GM12872 (cell line): ENCODE results near the gene SGCA.

Source experiments
- TF ChIP-seq, protein P1 (sequence below): IDR thresholded peaks from 3 replicates; pipeline ENCODE4 v1.5.1; 2011; ENCODE audit warnings: low read depth, mild to moderate bottlenecking, low read length, moderate library complexity; ENCODE audit not compliant: insufficient read depth

SGCA gene

DNA sequence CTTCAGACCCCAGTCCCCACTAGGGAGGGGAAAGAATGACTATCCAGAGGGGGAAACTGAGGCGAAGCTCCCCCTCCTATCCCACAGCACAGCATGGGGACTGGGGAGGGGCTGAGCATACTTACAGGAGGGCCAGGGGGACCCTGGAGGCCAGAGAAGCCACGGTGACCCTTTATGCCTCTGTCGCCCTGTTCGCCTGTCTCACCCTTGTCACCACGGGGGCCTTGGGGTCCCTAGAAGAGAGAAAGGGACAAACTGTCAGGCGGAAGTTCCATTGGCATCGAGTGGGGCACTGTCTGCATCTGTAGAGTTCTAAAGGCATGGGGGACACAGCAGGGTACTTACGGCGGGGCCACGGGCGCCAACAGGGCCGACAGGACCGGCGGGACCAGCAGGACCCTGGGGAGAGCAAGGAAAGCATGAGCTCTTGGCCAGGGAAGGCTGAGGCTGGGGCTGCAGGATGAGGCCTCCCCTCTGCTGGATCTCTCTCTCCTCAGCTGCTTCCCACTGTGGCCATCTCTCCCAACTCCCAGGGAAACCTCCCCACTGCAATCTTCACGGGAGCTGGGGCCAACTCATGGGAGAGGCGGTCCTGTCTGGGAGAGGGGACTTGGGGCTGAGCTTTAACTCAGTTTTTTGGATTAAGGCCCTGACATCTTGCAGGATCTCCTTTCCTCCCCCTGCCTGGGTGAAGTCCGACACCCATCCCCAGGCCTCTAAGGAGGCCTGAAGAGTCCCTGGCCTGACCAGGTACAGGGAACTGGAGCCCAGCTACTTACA, 22.1 kb downstream of the SGCA start:
- TF ChIP-seq, protein P1, sequence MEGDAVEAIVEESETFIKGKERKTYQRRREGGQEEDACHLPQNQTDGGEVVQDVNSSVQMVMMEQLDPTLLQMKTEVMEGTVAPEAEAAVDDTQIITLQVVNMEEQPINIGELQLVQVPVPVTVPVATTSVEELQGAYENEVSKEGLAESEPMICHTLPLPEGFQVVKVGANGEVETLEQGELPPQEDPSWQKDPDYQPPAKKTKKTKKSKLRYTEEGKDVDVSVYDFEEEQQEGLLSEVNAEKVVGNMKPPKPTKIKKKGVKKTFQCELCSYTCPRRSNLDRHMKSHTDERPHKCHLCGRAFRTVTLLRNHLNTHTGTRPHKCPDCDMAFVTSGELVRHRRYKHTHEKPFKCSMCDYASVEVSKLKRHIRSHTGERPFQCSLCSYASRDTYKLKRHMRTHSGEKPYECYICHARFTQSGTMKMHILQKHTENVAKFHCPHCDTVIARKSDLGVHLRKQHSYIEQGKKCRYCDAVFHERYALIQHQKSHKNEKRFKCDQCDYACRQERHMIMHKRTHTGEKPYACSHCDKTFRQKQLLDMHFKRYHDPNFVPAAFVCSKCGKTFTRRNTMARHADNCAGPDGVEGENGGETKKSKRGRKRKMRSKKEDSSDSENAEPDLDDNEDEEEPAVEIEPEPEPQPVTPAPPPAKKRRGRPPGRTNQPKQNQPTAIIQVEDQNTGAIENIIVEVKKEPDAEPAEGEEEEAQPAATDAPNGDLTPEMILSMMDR: no peak

- TF ChIP-seq, protein P1: no peak
Observed at GRCh38 chr17:50188531-50188920, 22.7 kb downstream of the SGCA start.

GRCh38 chr17:50188921-50189549, 23.2 kb downstream of the SGCA start:
- TF ChIP-seq, protein P1: no peak

GRCh38 chr17:50189550-50190292, 23.9 kb downstream of the SGCA start:
- TF ChIP-seq, protein P1: no peak

DNA sequence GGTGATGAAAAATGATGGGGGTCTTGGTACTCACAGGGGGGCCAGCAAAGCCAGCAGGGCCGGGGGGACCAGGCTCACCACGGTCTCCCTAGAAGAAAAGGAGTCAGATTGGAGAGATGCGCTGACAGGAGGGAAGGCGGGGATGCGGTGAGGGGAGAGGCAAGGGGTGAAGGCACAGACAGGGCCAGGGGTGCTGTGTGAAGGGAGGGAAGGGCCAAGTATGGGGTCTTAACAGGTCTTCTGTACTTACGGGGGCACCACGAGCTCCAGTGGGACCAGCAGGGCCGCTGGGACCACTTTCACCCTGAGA, 24.4 kb downstream of the SGCA start:
- TF ChIP-seq, protein P1: no peak

DNA sequence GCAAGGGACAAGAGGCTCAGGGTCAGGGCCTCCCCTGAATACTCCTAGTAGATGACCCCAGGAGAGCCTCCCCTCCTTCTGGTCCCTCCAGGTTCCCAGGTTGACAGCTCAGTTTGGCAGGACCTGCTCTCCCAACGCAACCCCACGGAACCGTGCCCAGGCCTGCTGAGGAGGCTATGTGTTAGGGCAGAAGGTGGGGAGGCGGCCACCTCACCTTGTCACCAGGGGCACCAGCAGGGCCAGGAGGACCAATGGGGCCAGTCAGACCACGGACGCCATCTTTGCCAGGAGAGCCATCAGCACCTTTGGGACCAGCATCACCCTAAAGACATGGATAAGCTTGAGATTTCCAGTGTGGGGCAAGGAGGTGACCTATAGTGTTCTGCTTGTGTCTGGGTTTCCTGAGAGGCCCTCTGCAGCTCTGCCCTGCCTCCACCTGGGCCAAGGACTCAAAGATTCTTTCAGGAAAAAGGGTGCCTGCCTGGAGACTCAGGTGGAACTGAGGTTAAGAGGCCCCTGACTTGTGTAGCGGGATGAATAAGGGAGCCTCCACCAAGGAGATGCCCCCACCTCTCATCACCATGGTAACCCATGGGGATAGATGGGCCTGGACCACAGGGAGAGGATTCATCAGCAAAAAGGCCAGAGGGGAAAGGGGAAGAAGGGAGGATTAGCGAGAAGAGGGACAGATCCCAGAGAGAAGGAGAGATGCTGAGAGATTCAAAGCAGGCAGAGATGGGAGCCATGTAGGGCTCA, 25.0 kb downstream of the SGCA start:
- TF ChIP-seq, protein P1: no peak
